Lower leg skin (tissue), 3 donors: ENCODE data around the gene TMEM209.
"Not testable (repeated sequence)": the region's sequence is repeated elsewhere in the genome, so short reads cannot be mapped to it uniquely, and the experiment has no call there.

Source experiments
- CTCF ChIP-seq, 3 donors: fragments of 450-650 bp; IDR thresholded peaks; one replicate each; pipeline ENCODE4 v1.5.1; 2016; ENCODE audit warnings: antibody characterized with exemption in 3 of 3, mild to moderate bottlenecking in 3 of 3, moderate library complexity in 2 of 3
- POLR2A ChIP-seq, 2 donors: fragments of 450-650 bp; IDR thresholded peaks; one replicate each; pipeline ENCODE4 v1.6.1; 2016 to 2017; ENCODE audit warnings: antibody characterized with exemption in 2 of 2, mild to moderate bottlenecking in 1 of 2, moderate library complexity in 1 of 2

DNA sequence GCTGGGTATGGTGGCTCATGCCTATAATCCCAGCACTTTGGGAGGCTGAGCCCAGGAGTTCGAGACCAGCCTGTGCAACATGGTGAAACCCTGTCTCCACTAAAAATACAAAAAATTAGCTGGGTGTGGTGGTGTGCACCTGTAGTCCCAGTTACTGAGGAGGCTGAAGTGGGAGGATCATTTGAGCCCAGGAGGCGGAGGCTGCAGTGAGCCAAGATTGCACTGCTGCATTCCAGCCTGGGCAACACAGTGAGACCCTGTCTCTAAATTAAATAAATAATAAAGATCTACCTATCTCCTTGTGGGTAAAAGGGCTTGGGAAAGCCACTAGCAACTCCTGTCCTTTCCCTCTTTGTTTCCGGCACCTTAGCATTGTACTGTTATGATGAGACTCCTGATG, 78.4 kb downstream of the TMEM209 start:
- TF ChIP-seq CTCF, POLR2A (IDR thresholded peaks at IDR 0.05): not testable (repeated sequence)
